Stimulated activated naive CD8-positive, alpha-beta T cell treated with anti-CD3 and anti-CD28 coated beads, Interleukin-15, Interleukin-2, amounts not matched to agents 100 U/mL and 50 U/mL, for 24 hours (primary cell): ENCODE results near the gene CYP4F8.
A peak's percentile ranks its signal among the peaks of the same experiment; 100 is the strongest.
"Not testable (repeated sequence)": the region's sequence is repeated elsewhere in the genome, so short reads cannot be mapped to it uniquely, and the experiment has no call there.

ENCODE experiments used
- ATAC-seq: fragments of 150-1000 bp; cut with Tn5 transposase; one replicate; pipeline ENCODE4 v1.10.0; 2021
- DNase-seq: peaks from one replicate; pipeline ENCODE4 v3.0.0; 2021

The CYP4F8 gene, protein sequence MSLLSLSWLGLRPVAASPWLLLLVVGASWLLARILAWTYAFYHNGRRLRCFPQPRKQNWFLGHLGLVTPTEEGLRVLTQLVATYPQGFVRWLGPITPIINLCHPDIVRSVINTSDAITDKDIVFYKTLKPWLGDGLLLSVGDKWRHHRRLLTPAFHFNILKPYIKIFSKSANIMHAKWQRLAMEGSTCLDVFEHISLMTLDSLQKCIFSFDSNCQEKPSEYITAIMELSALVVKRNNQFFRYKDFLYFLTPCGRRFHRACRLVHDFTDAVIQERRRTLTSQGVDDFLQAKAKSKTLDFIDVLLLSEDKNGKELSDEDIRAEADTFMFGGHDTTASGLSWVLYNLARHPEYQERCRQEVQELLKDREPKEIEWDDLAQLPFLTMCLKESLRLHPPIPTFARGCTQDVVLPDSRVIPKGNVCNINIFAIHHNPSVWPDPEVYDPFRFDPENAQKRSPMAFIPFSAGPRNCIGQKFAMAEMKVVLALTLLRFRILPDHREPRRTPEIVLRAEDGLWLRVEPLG

DNA sequence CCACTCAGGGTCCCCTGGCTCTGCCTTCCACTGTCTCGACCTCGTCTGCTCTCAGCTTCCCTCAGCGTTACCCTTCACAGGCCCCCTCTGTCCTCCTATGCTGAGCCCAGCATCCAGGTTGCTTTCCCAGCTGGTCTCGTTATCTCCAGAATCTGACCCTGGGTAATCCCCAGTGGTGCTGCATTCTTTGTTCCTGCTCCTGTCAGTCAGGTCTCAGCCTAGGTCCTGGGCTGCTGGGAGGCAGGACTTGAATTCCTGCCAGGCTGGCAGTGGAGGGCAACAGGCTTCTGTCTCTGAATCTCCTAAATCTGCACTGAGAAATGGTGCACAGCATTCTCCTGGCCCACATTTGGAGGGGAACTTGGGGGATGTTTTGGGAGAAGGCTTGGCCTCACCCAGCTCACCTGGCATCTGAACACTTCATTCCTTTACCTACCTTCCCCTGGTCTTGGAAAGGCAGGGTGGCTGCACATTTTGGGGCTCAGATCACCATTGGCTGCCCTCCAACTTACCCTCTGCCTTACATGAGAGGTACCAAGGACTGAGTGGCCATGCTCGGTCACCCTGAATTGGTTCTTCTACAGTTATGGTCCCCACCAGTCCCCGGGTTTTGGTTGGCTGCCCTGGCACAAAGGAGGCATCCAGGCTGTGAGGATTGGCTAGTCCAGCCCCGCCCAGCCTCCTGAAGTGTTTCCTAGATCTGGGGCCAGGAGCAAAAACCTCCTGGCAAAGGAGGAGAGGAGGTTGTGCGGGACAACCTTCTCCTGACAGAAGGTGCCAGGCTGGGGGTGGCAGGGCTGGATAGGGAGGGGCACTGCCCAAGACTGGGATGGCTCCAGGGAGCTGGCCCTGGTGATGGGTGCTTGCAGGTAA is at the start of gene CYP4F8:
Gene CYP4F8, plus strand, starts transcription at position 712 of the 873 bp plus-strand sequence. CDS start 399 bp downstream, outside the sequence.
- DNase-seq: no peak
- ATAC-seq: no peak

DNA sequence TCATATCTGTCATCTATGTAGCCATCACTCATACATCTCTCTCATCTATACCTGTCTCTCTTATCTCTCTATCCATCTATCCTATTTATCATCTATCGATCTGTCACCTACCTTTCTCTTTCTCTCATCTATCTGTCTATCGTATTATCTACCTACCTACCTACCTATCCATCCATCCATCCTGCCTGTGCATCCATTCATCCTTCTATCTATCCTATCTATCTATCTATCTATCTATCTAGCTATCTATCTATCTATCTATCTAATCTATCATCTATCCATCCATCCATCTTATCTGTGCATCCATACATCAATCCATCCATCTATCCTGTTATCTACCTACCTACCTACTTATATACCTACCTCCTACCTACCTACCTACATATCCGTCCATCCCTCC is 44.6 kb upstream of the CYP4F8 start:
- no peak for DNase-seq
- ATAC-seq: no peak

DNA sequence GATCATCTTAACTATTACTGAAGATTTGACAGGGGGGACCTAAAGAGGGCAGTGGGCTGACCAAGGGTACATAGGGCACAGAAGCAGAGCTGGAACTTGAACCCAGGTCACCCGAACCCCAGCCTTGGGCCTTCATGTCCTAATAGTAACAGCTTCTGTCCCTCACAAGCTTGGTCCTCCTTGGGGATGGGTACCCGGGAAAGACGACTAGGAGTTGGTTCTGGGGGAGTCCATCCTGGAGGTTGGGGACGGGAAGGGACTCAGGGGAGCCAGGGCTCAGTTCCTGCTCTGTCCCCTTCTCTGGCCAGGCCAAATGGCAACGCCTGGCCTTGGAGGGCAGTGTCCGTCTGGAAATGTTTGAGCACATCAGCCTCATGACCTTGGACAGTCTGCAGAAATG is 39.6 kb upstream of the CYP4F8 start:
- DNase-seq (no peak), ATAC-seq (no peak)

DNA sequence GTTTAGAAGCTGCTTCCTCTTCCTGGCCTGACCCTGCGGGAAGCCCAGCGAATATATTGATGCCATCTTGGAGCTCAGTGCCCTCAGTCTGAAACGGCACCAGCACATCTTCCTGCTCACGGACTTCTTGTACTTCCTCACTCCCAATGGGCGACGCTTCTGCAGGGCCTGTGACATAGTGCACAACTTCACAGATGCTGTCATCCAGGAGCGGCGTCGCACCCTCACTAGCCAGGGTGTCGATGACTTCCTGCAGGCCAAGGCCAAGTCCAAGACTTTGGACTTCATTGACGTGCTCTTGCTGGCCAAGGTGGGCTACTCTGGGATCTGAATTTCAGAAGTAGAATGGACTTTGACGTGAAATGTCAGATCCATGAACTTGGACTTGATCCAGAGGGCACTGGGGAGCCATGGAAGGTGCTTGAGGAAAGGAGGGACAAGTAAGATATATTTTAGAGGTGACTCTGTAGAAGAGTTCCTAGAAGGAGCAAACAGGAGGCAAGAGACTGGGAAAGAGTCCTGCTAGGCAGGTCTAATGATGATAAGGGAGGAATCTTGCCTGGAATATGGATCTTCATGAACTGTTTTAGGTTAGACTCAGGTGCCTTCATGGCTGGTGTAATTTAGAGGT is 38.4 kb upstream of the CYP4F8 start:
- ATAC-seq: no peak

DNA sequence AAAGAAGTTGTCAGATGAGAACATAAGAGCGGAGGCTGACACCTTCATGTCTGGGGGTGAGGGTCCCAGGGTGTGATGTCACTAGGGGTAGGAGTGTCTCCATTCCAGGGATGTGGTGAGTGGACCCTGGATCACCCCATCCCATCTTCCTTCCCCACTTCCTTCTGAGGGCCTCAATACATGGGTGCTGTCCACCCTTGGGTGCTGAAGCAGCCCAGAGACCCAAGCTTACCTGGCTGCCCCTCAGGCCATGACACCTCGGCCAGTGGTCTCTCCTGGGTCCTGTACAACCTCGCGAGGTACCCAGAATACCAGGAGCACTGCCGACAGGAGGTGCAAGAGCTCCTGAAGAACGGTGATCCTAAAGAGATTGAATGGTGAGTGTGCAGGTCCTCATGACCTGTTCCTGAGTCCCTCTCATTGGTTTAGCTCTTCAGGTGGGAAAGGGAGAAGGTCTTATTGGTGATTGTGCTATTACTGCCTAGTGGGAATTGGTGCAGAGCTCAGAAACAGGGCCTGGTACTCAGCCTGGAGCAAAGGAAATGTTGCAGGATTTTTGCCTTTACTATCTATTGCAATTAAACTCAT is 37.7 kb upstream of the CYP4F8 start:
- DNase-seq (no peak), ATAC-seq (no peak)

More for the DNA sequence above, 38.4 kb upstream of the CYP4F8 start:
- no peak for DNase-seq

DNA sequence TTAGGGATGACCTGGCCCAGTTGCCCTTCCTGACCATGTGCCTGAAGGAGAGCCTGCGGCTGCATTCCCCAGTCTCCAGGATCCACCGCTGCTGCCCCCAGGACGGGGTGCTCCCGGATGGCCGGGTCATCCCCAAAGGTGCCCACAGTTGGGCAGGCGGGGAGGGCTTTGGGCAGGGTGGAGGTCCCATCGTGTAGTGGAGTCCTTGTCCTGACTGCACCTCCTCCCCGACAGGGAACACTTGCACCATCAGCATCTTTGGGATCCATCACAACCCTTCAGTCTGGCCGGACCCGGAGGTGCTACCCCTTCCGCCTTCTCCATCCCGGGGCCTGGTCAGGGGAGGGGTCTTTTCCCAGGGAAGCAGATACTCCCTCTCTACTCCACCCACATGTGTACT is 31.7 kb upstream of the CYP4F8 start:
- DNase-seq: no peak
- no peak for ATAC-seq

DNA sequence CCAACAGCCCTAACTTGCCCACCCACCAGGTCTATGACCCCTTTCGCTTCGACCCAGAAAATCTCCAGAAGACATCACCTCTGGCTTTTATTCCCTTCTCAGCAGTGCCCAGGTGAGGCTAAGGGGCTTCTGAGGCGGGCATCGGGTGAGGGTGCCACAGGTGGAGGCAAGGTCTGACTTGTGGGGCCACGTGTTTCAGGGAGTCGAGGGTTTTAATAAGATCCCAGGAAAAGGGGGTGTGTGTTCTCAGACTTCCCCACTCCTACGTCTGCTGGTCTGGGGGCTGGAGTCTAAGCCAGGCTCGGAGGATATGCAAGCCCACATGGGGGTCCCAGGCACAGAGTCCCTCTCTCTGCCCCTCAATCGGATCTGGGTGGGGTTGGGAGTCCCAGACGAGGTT is 30.9 kb upstream of the CYP4F8 start:
- DNase-seq (no peak), ATAC-seq (no peak)

DNA sequence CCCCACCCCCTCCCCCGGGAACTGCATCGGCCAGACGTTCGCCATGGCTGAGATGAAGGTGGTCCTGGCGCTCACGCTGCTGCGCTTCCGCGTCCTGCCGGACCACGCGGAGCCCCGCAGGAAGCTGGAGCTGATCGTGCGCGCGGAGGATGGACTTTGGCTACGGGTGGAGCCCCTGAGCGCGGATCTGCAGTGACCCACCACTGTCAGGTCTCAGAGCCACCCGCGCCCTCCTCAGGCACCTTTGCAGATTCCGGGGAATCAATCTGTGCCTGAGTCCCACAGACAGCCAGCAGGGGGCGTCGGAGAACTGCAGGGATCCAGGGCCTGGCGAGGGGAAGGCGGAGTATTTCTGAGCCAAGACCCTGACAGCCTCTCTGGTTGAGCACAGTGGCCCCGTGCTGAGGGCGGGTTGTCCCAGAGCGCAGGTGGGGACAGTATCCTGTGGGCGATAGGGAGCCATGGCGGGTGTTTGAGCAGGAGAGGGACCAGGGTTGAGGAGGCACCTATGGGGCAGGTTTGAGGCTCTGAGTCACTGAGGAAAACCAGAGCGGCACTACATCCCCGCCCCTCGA is 30.4 kb upstream of the CYP4F8 start:
- ATAC-seq (peak; percentile 88), DNase-seq (peak; percentile 92)

DNA sequence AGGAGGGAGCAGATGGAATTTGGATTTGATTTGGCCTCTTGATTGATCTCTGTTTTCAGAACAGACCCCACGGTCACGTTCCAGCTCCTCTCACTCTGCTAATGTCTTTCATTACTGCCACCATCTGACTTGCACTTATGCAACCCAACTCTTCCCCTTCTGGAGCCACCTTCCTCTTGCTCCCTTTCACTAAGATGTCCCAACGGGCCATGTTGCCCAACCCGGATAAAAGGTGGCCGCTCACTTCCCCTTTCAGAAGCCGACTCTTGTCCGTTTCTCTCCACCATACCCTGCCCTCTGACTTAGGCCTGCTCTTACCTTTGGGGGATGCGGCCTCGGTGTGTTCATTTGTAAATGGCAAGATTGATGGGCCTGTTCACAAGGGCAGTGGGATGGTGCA is 27.4 kb upstream of the CYP4F8 start:
- DNase-seq (no peak), ATAC-seq (no peak)

DNA sequence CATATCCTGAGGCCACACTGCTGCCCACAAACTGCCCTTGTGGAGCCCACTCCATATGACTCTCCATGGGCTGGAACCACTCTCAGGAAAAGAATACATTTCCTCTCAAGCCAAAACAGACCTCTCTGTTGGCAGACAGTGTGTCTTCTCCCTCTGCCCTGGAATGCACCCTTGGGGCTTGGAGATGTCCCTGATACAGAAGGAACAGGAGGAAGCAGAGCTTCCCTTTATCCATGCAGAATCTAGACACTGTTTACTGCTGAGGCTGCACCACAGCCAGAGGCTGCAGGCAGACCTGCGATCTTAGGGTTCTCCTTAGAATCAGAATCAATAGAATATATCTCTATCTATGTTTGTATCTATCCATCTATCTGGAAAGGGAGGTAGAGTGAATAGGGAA is 26.8 kb upstream of the CYP4F8 start:
- DNase-seq (no peak), ATAC-seq (no peak)

DNA sequence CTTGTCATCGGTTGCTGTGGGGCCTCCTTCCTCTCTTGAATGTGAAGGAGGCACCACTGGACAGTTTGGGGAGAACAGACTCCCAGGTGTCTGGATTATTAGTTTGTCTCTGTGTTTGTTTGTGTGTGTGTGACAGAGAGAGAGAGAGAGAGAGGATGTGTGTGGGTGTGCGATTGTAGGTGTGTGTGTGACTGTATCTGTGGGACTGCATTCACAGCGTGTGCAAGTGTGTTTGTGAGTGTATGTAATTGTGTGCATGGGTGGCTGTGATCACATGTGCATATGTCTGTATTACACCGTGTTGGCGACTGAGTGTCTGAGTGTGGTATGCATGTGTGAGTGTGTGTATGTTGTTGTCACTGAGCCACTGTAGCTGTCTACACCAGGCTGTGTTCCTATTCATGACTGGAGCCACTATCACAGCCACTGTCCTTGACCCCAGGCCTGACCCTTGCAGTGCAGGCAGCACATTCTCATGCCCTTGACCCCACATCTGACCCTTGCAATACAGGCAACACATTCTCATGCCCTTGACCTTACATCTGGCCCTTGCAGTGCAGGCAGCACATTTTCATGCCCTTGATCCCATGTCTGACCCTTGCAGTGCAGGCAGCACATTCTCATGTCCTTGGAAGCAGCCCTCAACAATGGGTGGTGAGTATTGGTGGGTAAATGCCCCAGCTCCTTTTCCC is 25.1 kb upstream of the CYP4F8 start:
- ATAC-seq: no peak

DNA sequence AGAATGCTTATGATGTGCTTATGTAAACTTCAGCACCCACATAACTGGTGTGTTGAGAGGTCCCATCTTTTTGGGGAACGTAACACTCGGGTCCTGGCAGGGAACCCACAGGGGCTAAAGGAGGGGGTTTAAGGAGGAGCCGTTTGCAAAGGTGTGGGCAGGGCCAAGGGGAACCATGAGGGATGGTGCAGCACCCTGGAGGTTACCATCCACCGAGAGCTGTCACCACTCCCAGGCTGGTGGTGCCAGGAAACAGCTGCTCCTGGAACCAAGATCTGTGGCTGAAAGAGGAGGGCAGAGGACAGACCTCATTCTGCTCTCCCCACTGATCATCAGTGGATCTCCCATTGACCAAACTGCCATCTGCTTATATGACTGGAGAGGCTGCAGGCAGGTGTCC is 23.2 kb upstream of the CYP4F8 start:
- ATAC-seq: no peak
- DNase-seq: no peak

More for the DNA sequence above, 25.1 kb upstream of the CYP4F8 start:
- DNase-seq: no peak

DNA sequence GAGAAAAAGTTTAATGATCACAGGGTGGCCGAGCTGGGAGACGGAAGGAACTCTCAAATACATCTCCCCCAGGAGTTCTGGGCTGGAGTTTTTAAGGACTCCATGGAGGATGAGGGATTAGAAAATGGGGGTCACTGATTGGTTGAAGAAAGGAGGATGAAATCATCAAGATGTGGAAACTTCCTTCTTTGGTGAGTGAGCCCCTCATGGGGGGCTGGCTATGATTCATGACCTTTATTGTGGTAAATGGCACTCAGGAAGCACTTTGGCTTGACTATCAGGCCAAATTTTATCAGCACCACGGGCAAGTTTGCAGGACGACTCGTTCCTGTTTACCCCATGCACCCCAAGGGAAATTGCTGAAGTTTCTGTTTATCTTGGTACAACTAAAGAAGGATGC is 22.5 kb upstream of the CYP4F8 start:
- DNase-seq, ATAC-seq: not testable (repeated sequence)

DNA sequence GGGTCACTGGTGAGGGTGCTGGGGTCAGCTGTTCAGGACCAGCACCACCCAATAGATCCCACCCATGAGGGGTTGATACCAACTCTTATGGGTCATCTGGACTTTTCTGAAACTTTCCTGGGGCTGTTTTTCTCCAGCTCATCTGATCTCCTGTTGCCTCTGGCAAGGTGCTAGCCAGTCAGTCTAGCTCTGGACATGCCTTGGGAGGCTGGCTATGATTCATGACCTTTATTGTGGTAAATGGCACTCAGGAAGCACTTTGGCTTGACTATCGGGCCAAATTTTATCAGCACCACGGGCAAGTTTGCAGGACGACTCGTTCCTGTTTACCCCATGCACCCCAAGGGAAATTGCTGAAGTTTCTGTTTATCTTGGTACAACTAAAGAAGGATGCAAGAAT is 21.3 kb upstream of the CYP4F8 start:
- ATAC-seq, DNase-seq: not testable (repeated sequence)

DNA sequence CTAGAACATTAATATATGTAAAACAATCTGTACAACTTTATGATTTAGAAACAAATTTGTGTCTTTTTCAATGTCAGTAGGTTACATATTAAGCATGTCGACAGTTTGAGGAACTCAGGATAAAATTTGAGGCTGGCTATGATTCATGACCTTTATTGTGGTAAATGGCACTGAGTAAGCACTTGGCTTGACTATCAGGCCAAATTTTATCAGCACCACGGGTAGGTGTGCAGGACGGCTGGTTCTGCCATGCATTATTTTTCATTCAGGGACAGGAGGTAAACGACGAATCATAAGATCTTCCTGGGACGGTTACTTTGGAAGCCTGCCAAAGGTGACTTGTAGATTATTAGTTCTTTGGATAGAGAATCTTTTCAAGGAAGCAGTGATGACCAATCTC is 19.9 kb upstream of the CYP4F8 start:
- ATAC-seq (no peak), DNase-seq (no peak)

DNA sequence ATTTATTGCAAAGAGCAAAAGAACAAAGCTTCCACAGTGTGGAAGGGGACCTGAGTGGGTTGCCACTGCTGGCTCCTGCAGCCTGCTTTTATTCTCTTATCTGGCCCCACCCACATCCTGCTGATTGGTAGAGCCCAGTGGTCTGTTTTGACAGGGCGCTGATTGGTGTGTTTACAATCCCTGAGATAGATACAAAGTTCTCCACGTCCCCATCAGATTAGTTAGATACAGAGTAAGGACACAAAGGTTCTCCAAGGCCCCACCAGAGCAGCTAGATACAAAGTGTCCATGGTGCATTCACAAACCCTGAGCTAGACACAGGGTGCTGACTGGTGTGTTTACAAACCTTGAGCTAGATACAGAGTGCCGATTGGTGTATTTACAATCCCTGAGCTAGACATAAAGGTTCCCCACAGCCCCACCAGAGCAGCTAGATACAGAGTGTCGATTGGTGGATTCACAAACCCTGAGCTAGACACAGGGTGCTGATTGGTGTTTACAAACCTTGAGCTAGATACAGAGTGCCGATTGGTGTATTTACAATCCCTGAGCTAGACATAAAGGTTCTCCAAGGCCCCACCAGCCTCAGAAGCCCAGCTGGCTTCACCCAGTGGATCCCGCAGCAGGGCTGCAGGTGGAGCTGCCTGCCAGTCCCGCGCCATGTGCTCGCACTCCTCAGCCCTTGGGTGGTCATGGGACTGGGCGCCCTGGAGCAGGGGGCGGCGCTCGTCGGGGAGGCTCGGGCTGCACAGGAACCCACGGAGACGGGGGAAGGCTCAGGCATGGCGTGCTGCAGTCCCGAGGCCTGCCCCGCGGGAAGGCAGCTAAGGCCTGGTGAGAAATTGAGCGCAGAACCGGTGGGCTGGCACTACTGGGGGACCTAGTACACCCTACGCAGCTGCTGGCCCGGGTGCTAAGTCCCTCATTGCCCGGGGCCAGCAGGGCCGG is 6.8 kb upstream of the CYP4F8 start:
- not testable (repeated sequence) for DNase-seq

DNA sequence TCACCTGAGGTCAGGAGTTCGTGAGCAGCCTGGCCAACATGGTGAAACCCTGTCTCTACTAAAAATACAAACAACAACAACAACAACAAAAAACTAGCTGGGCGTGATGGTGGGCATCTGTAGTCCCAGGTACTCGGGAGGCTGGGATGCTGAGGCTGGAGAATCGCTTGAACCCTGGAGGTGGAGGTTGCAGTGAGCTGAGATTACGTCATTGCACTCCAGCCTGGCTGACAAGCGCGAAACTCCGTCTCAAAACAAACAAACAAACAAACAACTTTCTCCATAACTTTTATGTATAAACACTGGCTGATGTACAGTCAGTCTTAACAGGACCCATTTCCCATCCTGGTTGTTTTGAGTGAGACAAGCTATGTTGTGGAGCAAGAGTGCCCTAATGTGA is 5.8 kb upstream of the CYP4F8 start:
- no peak for ATAC-seq
- no peak for DNase-seq

More for the DNA sequence above, 6.8 kb upstream of the CYP4F8 start:
- not testable (repeated sequence) for ATAC-seq

DNA sequence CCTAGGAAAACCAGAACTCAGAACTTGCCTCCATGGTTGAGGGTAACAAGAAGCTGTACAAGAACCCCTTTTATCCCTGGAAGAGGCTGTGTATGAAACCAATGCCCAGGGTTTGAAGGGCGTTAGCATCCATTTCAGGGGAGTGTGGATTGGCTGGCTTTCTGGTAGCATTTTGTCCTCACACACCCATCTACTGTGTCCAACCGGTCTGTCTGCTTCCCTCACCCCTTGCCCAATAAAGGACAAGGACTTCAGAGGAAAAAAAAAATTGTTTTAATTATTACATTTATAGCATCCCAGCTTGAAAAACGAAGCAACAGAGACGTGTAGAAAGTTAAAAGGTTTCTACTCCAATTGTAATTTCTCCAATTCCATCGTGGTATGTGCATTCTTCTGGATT is 2.7 kb upstream of the CYP4F8 start:
- DNase-seq (no peak), ATAC-seq (no peak)

DNA sequence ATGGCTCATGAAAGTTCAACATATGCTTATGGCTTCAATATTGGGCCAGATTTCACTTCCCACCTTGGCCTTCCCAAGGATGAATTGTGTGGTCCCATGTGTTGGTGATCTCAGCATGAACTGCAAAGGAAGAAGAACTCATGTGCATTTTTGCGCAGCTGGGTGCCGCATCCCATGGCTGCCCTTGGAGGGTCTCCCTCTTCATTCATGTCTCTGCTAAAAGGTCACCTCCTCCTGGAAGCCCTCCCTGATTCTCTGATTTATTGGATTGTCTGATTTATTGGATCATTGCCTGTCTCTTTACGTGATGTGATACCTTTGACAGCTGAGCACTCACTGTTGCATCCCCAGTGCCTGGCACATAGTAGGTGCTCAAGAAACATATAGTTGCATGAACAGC is 1.7 kb upstream of the CYP4F8 start:
- ATAC-seq (no peak), DNase-seq (no peak)

DNA sequence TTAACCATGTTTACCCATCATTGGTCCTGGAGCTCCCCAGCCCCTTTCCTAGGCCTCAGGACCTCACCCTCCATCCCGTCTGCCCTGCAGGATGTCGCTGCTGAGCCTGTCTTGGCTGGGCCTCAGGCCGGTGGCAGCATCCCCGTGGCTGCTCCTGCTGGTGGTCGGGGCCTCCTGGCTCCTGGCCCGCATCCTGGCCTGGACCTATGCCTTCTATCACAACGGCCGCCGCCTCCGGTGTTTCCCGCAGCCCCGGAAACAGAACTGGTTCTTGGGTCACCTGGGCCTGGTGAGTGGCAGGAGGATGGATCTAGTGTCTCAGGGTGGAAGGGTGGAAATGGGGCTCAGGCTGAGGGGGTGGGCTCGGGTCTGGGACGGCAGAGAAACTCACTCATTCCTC is 508 bp downstream of the CYP4F8 start:
- no peak for DNase-seq

More for the DNA sequence above, 508 bp downstream of the CYP4F8 start:
- ATAC-seq: no peak
